Duodenal mucosa (tissue), 2 donors: ENCODE results near the gene FRG2B.
"Not testable (repeated sequence)": the region's sequence is repeated elsewhere in the genome, so short reads cannot be mapped to it uniquely, and the experiment has no call there.

Experiments used
- H3K27ac ChIP-seq: one replicate; pipeline ENCODE4 v1.7.0; 2013; ENCODE audit warnings: low read depth, low read length
- H3K27me3 ChIP-seq, 2 donors: one replicate each; pipeline ENCODE4 v1.7.0; 2013; ENCODE audit warnings: low read length in 2 of 2, control low read depth in 1 of 2; ENCODE audit not compliant: insufficient read depth in 2 of 2, control insufficient read depth in 1 of 2
- H3K36me3 ChIP-seq, 2 donors: one replicate each; pipeline ENCODE4 v1.7.0; 2013; ENCODE audit warnings: low read length in 2 of 2, control low read depth in 1 of 2; ENCODE audit not compliant: insufficient read depth in 2 of 2, control insufficient read depth in 1 of 2
- H3K4me1 ChIP-seq, 2 donors: one replicate each; pipeline ENCODE4 v1.7.0; 2013; ENCODE audit warnings: low read length in 2 of 2, control low read depth in 1 of 2; ENCODE audit not compliant: insufficient read depth in 2 of 2, control insufficient read depth in 1 of 2
- H3K4me3 ChIP-seq, 2 donors: one replicate each; pipeline ENCODE4 v1.7.0; 2013; ENCODE audit warnings: low read length in 2 of 2, low read depth in 1 of 2
- H3K9ac ChIP-seq, 2 donors: one replicate each; pipeline ENCODE4 v1.7.0; 2013; ENCODE audit warnings: low read length in 2 of 2, low read depth in 1 of 2
- H3K9me3 ChIP-seq, 2 donors: one replicate each; pipeline ENCODE4 v1.7.0; 2013; ENCODE audit warnings: low read length in 2 of 2, control low read depth in 1 of 2; ENCODE audit not compliant: control insufficient read depth in 1 of 2

The FRG2B gene

GRCh38 chr10:133626695-133627094 is at the start of gene FRG2B:
Gene FRG2B (minus strand): TSS chr10:133626795. CDS start chr10:133626742, 53 bp downstream.
- not testable (repeated sequence) for H3K9ac ChIP-seq, H3K27ac ChIP-seq, H3K27me3 ChIP-seq, H3K4me1 ChIP-seq, H3K9me3 ChIP-seq, H3K36me3 ChIP-seq, H3K4me3 ChIP-seq

GRCh38 chr10:133667446-133667845 is 40.9 kb upstream of the FRG2B start:
- H3K27ac ChIP-seq, H3K36me3 ChIP-seq, H3K4me1 ChIP-seq, H3K27me3 ChIP-seq, H3K9me3 ChIP-seq, H3K4me3 ChIP-seq, H3K9ac ChIP-seq: not testable (repeated sequence)

- H3K4me1 ChIP-seq, H3K36me3 ChIP-seq, H3K4me3 ChIP-seq, H3K9ac ChIP-seq, H3K27me3 ChIP-seq, H3K27ac ChIP-seq, H3K9me3 ChIP-seq: not testable (repeated sequence)
Observed at GRCh38 chr10:133663544-133664160, 37.1 kb upstream of the FRG2B start.

- not testable (repeated sequence) for H3K27me3 ChIP-seq, H3K9ac ChIP-seq, H3K27ac ChIP-seq
Observed at GRCh38 chr10:133661122-133661521, 34.5 kb upstream of the FRG2B start.

GRCh38 chr10:133660516-133660915 is 33.9 kb upstream of the FRG2B start:
- H3K4me1 ChIP-seq, H3K9me3 ChIP-seq, H3K27ac ChIP-seq, H3K36me3 ChIP-seq, H3K27me3 ChIP-seq, H3K9ac ChIP-seq, H3K4me3 ChIP-seq: not testable (repeated sequence)

More at GRCh38 chr10:133661122-133661521, 34.5 kb upstream of the FRG2B start:
- not testable (repeated sequence) for H3K36me3 ChIP-seq, H3K4me1 ChIP-seq, H3K9me3 ChIP-seq, H3K4me3 ChIP-seq

- H3K27ac ChIP-seq, H3K9me3 ChIP-seq, H3K4me3 ChIP-seq, H3K36me3 ChIP-seq, H3K27me3 ChIP-seq, H3K4me1 ChIP-seq, H3K9ac ChIP-seq: not testable (repeated sequence)
Observed at GRCh38 chr10:133657276-133657675, 30.7 kb upstream of the FRG2B start.

- H3K4me3 ChIP-seq, H3K9ac ChIP-seq, H3K36me3 ChIP-seq, H3K27ac ChIP-seq, H3K9me3 ChIP-seq, H3K4me1 ChIP-seq, H3K27me3 ChIP-seq: not testable (repeated sequence)
Observed at GRCh38 chr10:133648872-133649455, 22.4 kb upstream of the FRG2B start.

- not testable (repeated sequence) for H3K27me3 ChIP-seq, H3K4me3 ChIP-seq, H3K9ac ChIP-seq, H3K9me3 ChIP-seq, H3K36me3 ChIP-seq, H3K27ac ChIP-seq, H3K4me1 ChIP-seq
Observed at GRCh38 chr10:133647075-133647748, 20.6 kb upstream of the FRG2B start.

GRCh38 chr10:133637846-133638235 is 11.2 kb upstream of the FRG2B start:
- not testable (repeated sequence) for H3K9ac ChIP-seq, H3K9me3 ChIP-seq, H3K4me3 ChIP-seq, H3K27ac ChIP-seq, H3K4me1 ChIP-seq, H3K27me3 ChIP-seq, H3K36me3 ChIP-seq

- not testable (repeated sequence) for H3K4me3 ChIP-seq
Observed at GRCh38 chr10:133637202-133637845, 10.7 kb upstream of the FRG2B start.

More at GRCh38 chr10:133637202-133637845, 10.7 kb upstream of the FRG2B start:
- not testable (repeated sequence) for H3K9me3 ChIP-seq, H3K9ac ChIP-seq, H3K36me3 ChIP-seq, H3K4me1 ChIP-seq, H3K27ac ChIP-seq, H3K27me3 ChIP-seq
